PC-9 (cell line): ENCODE data around the gene DPM2. TPM values are rescaled to one million over a fixed set of nuclear protein-coding genes. Genes with fewer than 3 reads are reported as not detected.

Experiments
- BruUV-seq: library from RNA; stranded (reverse); fragments of 400-500 nt; replicated peaks from 2 replicates; lab custom pipeline; 2021; lab: Mats Ljungman, UMichigan
- CTCF ChIA-PET: fragments of 300-600 bp; sonication (Branson Sonifier 250); formaldehyde crosslinking; loops from one replicate; lab custom pipeline; 2022; ENCODE audit warnings: antibody characterized with exemption; lab: Charles Lee
- POLR2A ChIA-PET: fragments of 300-600 bp; sonication (Branson Sonifier 250); formaldehyde crosslinking; loops from one replicate; lab custom pipeline; 2022; ENCODE audit warnings: antibody characterized with exemption; ENCODE audit not compliant: unreplicated experiment; lab: Charles Lee
- DNase-seq, 2 experiments: peaks; one replicate each; pipeline versions ENCODE4 v3.0.0 to v3.0.0-alpha.2; 2015 to 2022; ENCODE audit warnings: mixed read lengths in 1 of 2
- H2AFZ ChIP-seq: fragments of 200-600 bp; sonication (generic); 2 replicates; pipeline ENCODE4 v1.8.1; 2017; ENCODE audit warnings: antibody characterized with exemption
- H3F3A ChIP-seq: fragments of 200-600 bp; sonication (generic); 2 replicates; pipeline ENCODE4 v1.8.1; 2017; ENCODE audit warnings: antibody characterized with exemption, mild to moderate bottlenecking, low read depth; ENCODE audit not compliant: insufficient read depth
- H3K27ac ChIP-seq: fragments of 200-600 bp; sonication (generic); 2 replicates; pipeline ENCODE4 v1.6.1; 2016; ENCODE audit warnings: mixed run types
- H3K27me3 ChIP-seq: fragments of 200-600 bp; sonication (generic); 2 replicates; pipeline ENCODE4 v1.6.1; 2016; ENCODE audit warnings: low read depth, mixed run types; ENCODE audit not compliant: insufficient read depth
- H3K36me3 ChIP-seq: fragments of 200-600 bp; sonication (generic); 2 replicates; pipeline ENCODE4 v1.6.1; 2016; ENCODE audit warnings: low read depth, mixed run types
- H3K4me1 ChIP-seq: fragments of 200-600 bp; sonication (generic); replicated peaks from 2 replicates; pipeline ENCODE4 v1.6.1; 2016; ENCODE audit warnings: mixed run types; ENCODE audit not compliant: insufficient read depth
- H3K4me2 ChIP-seq: fragments of 200-600 bp; sonication (generic); 2 replicates; pipeline ENCODE4 v1.6.1; 2017; ENCODE audit warnings: mixed run types
- H3K4me3 ChIP-seq: fragments of 200-600 bp; sonication (generic); 2 replicates; pipeline ENCODE4 v1.6.1; 2016; ENCODE audit warnings: mixed run types
- H3K79me2 ChIP-seq: fragments of 200-600 bp; sonication (generic); 2 replicates; pipeline ENCODE4 v1.6.1; 2017; ENCODE audit warnings: low read depth, mixed run types
- H3K9me2 ChIP-seq: fragments of 200-600 bp; sonication (generic); 2 replicates; pipeline ENCODE4 v1.8.1; 2017; ENCODE audit warnings: mild to moderate bottlenecking; ENCODE audit not compliant: insufficient read depth
- H3K9me3 ChIP-seq: fragments of 200-600 bp; sonication (generic); 2 replicates; pipeline ENCODE4 v1.8.1; 2016; ENCODE audit warnings: low read depth; ENCODE audit not compliant: insufficient read depth
- H4K20me1 ChIP-seq: fragments of 200-600 bp; sonication (generic); 2 replicates; pipeline ENCODE4 v1.8.1; 2017; ENCODE audit not compliant: insufficient read depth
- CTCF ChIP-seq: fragments of 200-600 bp; sonication (generic); conservative IDR thresholded peaks from 2 replicates; pipeline ENCODE4 v1.6.1; 2017; ENCODE audit warnings: mixed run types, antibody characterized with exemption, mild to moderate bottlenecking, moderate library complexity
- EZH2 ChIP-seq: fragments of 200-600 bp; sonication (generic); IDR thresholded peaks from 2 replicates; pipeline ENCODE4 v1.8.0; 2017; ENCODE audit warnings: antibody characterized with exemption, low read depth
- intact Hi-C: fragments of 100-400 bp; cut with micrococcal nuclease; formaldehyde crosslinking; loops from one replicate; pipeline ENCODE4 v1.10.0; 2022; ENCODE audit not compliant: unreplicated experiment
- total RNA-seq: library from RNA; stranded (reverse); gene quantifications from 2 replicates; pipeline ENCODE4 v1.2.3, GENCODE V29; 2021

Gene DPM2
- total RNA-seq, 1 experiment from 2014 or later = 79.4 TPM

GRCh38 chr9:127905004-127905728 is 32.5 kb downstream of the DPM2 start:
- Histone ChIP-seq H3K9me3 (no peaks in the 10 kb centered on the region), H3K27me3 (no peaks in the 10 kb centered on the region), H3K27ac (no peak overlapping the region), H3K79me2 (no peaks in the 10 kb centered on the region), H3K4me1 (peaks cover 15% of the 10 kb centered on the region; the same call in 1 of the 2 replicates), H3K36me3 (no peaks in the 10 kb centered on the region), H4K20me1 (no peaks in the 10 kb centered on the region), H3K4me2 (no peak overlapping the region), H3K9me2 (no peaks in the 10 kb centered on the region), H2AFZ (no peak overlapping the region), H3F3A (peaks cover 24% of the 10 kb centered on the region), H3K4me3 (no peak overlapping the region)
- intact Hi-C loops = no loop called here
- CTCF ChIA-PET = no interaction called here
- no peak for DNase-seq
- POLR2A ChIA-PET = interaction anchor here (0.6 kb wide), 1 partner anchor 437 kb away, joined by 3 read pairs; no protein-coding TSS in a partner anchor
- no TSS peak for BruUV-seq
- TF ChIP-seq CTCF (no peak), EZH2 (no peak)

GRCh38 chr9:127904561-127905003 is 33.1 kb downstream of the DPM2 start:
- Histone ChIP-seq H3K4me3 (no peak overlapping the region), H4K20me1 (no peaks in the 10 kb centered on the region), H3K79me2 (no peaks in the 10 kb centered on the region), H3F3A (peaks cover 28% of the 10 kb centered on the region), H3K9me3 (no peaks in the 10 kb centered on the region), H2AFZ (no peak overlapping the region), H3K27ac (no peak overlapping the region), H3K36me3 (no peaks in the 10 kb centered on the region), H3K4me2 (no peak overlapping the region), H3K9me2 (no peaks in the 10 kb centered on the region), H3K27me3 (no peaks in the 10 kb centered on the region), H3K4me1 (peaks cover 20% of the 10 kb centered on the region; the same call in 1 of the 2 replicates)
- no peak for DNase-seq
- intact Hi-C loops = no loop called here
- ChIA-PET POLR2A (no interaction called here), CTCF (no interaction called here)
- BruUV-seq = no TSS peak
- TF ChIP-seq CTCF (no peak), EZH2 (no peak)

- peaks cover 31% of the 10 kb centered on the region for H3F3A ChIP-seq
- H3K4me2 ChIP-seq = no peak overlapping the region
- H4K20me1 ChIP-seq = no peaks in the 10 kb centered on the region
- TF ChIP-seq CTCF (no peak), EZH2 (no peak)
- H2AFZ ChIP-seq = no peak overlapping the region
- no peaks in the 10 kb centered on the region for H3K9me3 ChIP-seq
- intact Hi-C loops = no loop called here
- no TSS peak for BruUV-seq
- no peak for DNase-seq
- H3K9me2 ChIP-seq = no peaks in the 10 kb centered on the region
- POLR2A ChIA-PET = no interaction called here
- CTCF ChIA-PET = interaction anchor here (0.5 kb wide), 1 partner anchor 383 kb away, joined by 18 read pairs; no protein-coding TSS in a partner anchor
- H3K27ac ChIP-seq = no peak overlapping the region
- H3K79me2 ChIP-seq = no peaks in the 10 kb centered on the region
- no peak overlapping the region for H3K4me3 ChIP-seq
- no peaks in the 10 kb centered on the region for H3K36me3 ChIP-seq
- H3K27me3 ChIP-seq = no peaks in the 10 kb centered on the region
- peaks cover 20% of the 10 kb centered on the region; the same call in 1 of the 2 replicates for H3K4me1 ChIP-seq
Measured at GRCh38 chr9:127903557-127904475, 33.8 kb downstream of the DPM2 start.
